HG03025 (cell line): ENCODE measurements around the gene PGAM2.

Source experiments
- ATAC-seq: cut with Tn5 transposase; IDR thresholded peaks from one replicate; pipeline ENCODE4 v1.9.1; 2021; ENCODE audit warnings: mild to moderate bottlenecking, moderate library complexity; ENCODE audit not compliant: unreplicated experiment, low FRiP score

PGAM2 gene

GRCh38 chr7:44065431-44066110 is at the start of gene PGAM2:
TSS of gene PGAM2 (minus strand) at chr7:44065567. CDS start at chr7:44065529, 38 bp downstream.
- ATAC-seq: no peak

- no peak for ATAC-seq
These were observed 49.4 kb upstream of the PGAM2 start for GRCh38 chr7:44114586-44115310.

GRCh38 chr7:44113764-44114354 is 48.5 kb upstream of the PGAM2 start:
- no peak for ATAC-seq

GRCh38 chr7:44112997-44113763 is 47.8 kb upstream of the PGAM2 start:
- no peak for ATAC-seq

GRCh38 chr7:44112231-44112996 is 47.0 kb upstream of the PGAM2 start:
- no peak for ATAC-seq

GRCh38 chr7:44111761-44112160 is 46.4 kb upstream of the PGAM2 start:
- ATAC-seq: no peak

GRCh38 chr7:44110719-44111635 is 45.6 kb upstream of the PGAM2 start:
- no peak for ATAC-seq

GRCh38 chr7:44109991-44110390 is 44.6 kb upstream of the PGAM2 start:
- ATAC-seq: no peak

- no peak for ATAC-seq
These were observed 43.7 kb upstream of the PGAM2 start for GRCh38 chr7:44108768-44109750.

GRCh38 chr7:44107961-44108767 is 42.8 kb upstream of the PGAM2 start:
- no peak for ATAC-seq

GRCh38 chr7:44107116-44107960 is 42.0 kb upstream of the PGAM2 start:
- no peak for ATAC-seq

- ATAC-seq: no peak
These were observed 41.1 kb upstream of the PGAM2 start for GRCh38 chr7:44106311-44107065.

GRCh38 chr7:44105832-44106231 is 40.5 kb upstream of the PGAM2 start:
- ATAC-seq: no peak

- no peak for ATAC-seq
These were observed 39.7 kb upstream of the PGAM2 start for GRCh38 chr7:44104860-44105771.
